HepG2 (cell line): ENCODE measurements around the gene IGFALS. TPM values are rescaled to one million over a fixed set of nuclear protein-coding genes. Genes with fewer than 3 reads are reported as not detected.
A peak's percentile ranks its signal among the peaks of the same experiment; 100 is the strongest.

Experiments
- BORCS8-MEF2B ChIP-seq: sonication (generic); formaldehyde crosslinking; IDR thresholded peaks from 2 replicates; pipeline ENCODE4 v1.8.0; 2022; ENCODE audit warnings: mild to moderate bottlenecking, missing genetic modification reagents
- CBX5 ChIP-seq: sonication (generic); formaldehyde crosslinking; IDR thresholded peaks from 2 replicates; pipeline ENCODE4 v1.4.0; 2020; ENCODE audit warnings: missing genetic modification reagents, borderline replicate concordance
- DR1 ChIP-seq: sonication (generic); formaldehyde crosslinking; IDR thresholded peaks from 2 replicates; pipeline ENCODE4 v1.8.0; 2021; ENCODE audit warnings: mild to moderate bottlenecking, missing genetic modification reagents, inconsistent platforms
- ELF4 ChIP-seq: sonication (generic); formaldehyde crosslinking; IDR thresholded peaks from 2 replicates; pipeline ENCODE4 v1.5.0; 2020; ENCODE audit warnings: missing genetic modification reagents, mild to moderate bottlenecking, moderate library complexity, borderline replicate concordance
- KDM2A ChIP-seq: sonication (generic); formaldehyde crosslinking; IDR thresholded peaks from 2 replicates; pipeline ENCODE4 v1.4.0; 2020; ENCODE audit warnings: low read depth, missing genetic modification reagents, borderline replicate concordance
- MAZ ChIP-seq, 2 experiments: sonication (generic) in 1 of 2; formaldehyde crosslinking in 1 of 2; IDR thresholded peaks; 2 replicates each; pipeline versions ENCODE4 v1.5.0 to v1.6.1; 2012 to 2020; ENCODE audit warnings: low read depth in 2 of 2, mild to moderate bottlenecking in 2 of 2, borderline replicate concordance in 1 of 2, improper control_type of control experiment in 1 of 2, low read length in 1 of 2, missing genetic modification reagents in 1 of 2, moderate library complexity in 1 of 2
- MEIS2 ChIP-seq: sonication (generic); formaldehyde crosslinking; IDR thresholded peaks from 2 replicates; pipeline ENCODE4 v1.9.0; 2021; ENCODE audit warnings: mild to moderate bottlenecking, missing genetic modification reagents
- MZF1 ChIP-seq: sonication (generic); formaldehyde crosslinking; IDR thresholded peaks from 2 replicates; pipeline ENCODE4 v1.8.1; 2023; ENCODE audit warnings: mild to moderate bottlenecking, missing genetic modification reagents, borderline replicate concordance
- NFKBIZ ChIP-seq: IDR thresholded peaks from 2 replicates; pipeline ENCODE4 v1.6.1; 2018; ENCODE audit warnings: missing genetic modification reagents, missing compliant biosample characterization
- NFRKB ChIP-seq: fragments of 450-650 bp; IDR thresholded peaks from 2 replicates; pipeline ENCODE4 v1.6.1; 2017
- POLR2G ChIP-seq: fragments of 200-400 bp; formaldehyde crosslinking; IDR thresholded peaks from 2 replicates; pipeline ENCODE4 v1.6.1; 2018; ENCODE audit warnings: mild to moderate bottlenecking, low read depth, low read length, moderate library complexity
- RBM22 ChIP-seq: fragments of 200-400 bp; formaldehyde crosslinking; optimal IDR thresholded peaks from 2 replicates; pipeline ENCODE3; 2017; ENCODE audit warnings: mild to moderate bottlenecking, low read length, moderate library complexity
- SIX4 ChIP-seq: sonication (generic); formaldehyde crosslinking; IDR thresholded peaks from 2 replicates; pipeline ENCODE4 v1.4.0; 2020; ENCODE audit warnings: missing genetic modification reagents
- STAG1 ChIP-seq: sonication (generic); formaldehyde crosslinking; IDR thresholded peaks from 2 replicates; pipeline ENCODE4 v1.4.0; 2020; ENCODE audit warnings: missing genetic modification reagents
- ZMAT3 ChIP-seq: sonication (generic); formaldehyde crosslinking; conservative IDR thresholded peaks from 2 replicates; pipeline ENCODE4 v1.7.0; 2021; ENCODE audit warnings: missing genetic modification reagents
- ZMYM2 ChIP-seq: sonication (generic); formaldehyde crosslinking; IDR thresholded peaks from 2 replicates; pipeline ENCODE4 v1.8.0; 2022; ENCODE audit warnings: mild to moderate bottlenecking, missing genetic modification reagents
- ZNF136 ChIP-seq: sonication (generic); formaldehyde crosslinking; IDR thresholded peaks from 2 replicates; pipeline ENCODE4 v1.8.1; 2022; ENCODE audit warnings: low read depth, mild to moderate bottlenecking, moderate library complexity, missing genetic modification reagents
- ZNF468 ChIP-seq: sonication (generic); formaldehyde crosslinking; IDR thresholded peaks from 2 replicates; pipeline ENCODE4 v1.8.0; 2022; ENCODE audit warnings: mild to moderate bottlenecking, moderate library complexity, missing genetic modification reagents
- ZNF556 ChIP-seq: sonication (generic); formaldehyde crosslinking; IDR thresholded peaks from 2 replicates; pipeline ENCODE4 v1.4.0; 2020; ENCODE audit warnings: mild to moderate bottlenecking, missing genetic modification reagents, borderline replicate concordance
- ZNF768 ChIP-seq: sonication (generic); formaldehyde crosslinking; IDR thresholded peaks from 2 replicates; pipeline ENCODE4 v1.4.0; 2020; ENCODE audit warnings: missing genetic modification reagents
- ZSCAN29 ChIP-seq: sonication (generic); formaldehyde crosslinking; conservative IDR thresholded peaks from 2 replicates; pipeline ENCODE4 v1.4.0; 2020; ENCODE audit warnings: mild to moderate bottlenecking, missing genetic modification reagents
- polyA plus RNA-seq, 8 experiments: library from polyadenylated mRNA; depleted of rRNA in 3 of 8; stranded (reverse) in 7 of 8; unstranded in 1 of 8; fragments of >200 nt; fragmentation: Illumina TruSeq in 4 of 8; extraction: Trizol in 4 of 8; gene quantifications; 2 replicates each; pipeline versions ENCODE4 v1.2.1 to v1.2.3, GENCODE V29; 2011 to 2016; ENCODE audit warnings: low read depth in 4 of 8, missing spikeins in 1 of 8, mixed read lengths in 1 of 8; ENCODE audit not compliant: insufficient read depth in 1 of 8
- total RNA-seq, 5 experiments: library from RNA; depleted of rRNA; stranded (reverse); fragments of >200 nt; fragmentation: Illumina TruSeq; extraction: Trizol; gene quantifications; 2 replicates each; pipeline ENCODE4 v1.2.3, GENCODE V29; 2016; ENCODE audit warnings: low read depth in 1 of 5
- TF ChIP-seq, protein P1 (sequence below): sonication (generic); formaldehyde crosslinking; IDR thresholded peaks from 2 replicates; pipeline ENCODE4 v1.4.0; 2020; ENCODE audit warnings: mild to moderate bottlenecking, low read depth, missing genetic modification reagents
- TF ChIP-seq, protein P2 (sequence below): sonication (generic); formaldehyde crosslinking; IDR thresholded peaks from 2 replicates; pipeline ENCODE4 v1.8.1; 2023; ENCODE audit warnings: mild to moderate bottlenecking, missing genetic modification reagents
- TF ChIP-seq, protein P3 (sequence below): sonication (generic); formaldehyde crosslinking; IDR thresholded peaks from 2 replicates; pipeline ENCODE4 v1.4.0; 2020; ENCODE audit warnings: missing genetic modification reagents

The IGFALS gene
- total and polyA plus RNA-seq, 2 of the 13 experiments (the other 11 are each of a cell fraction or from before 2014, with no cell fraction given), result 0.34 to 2.4 TPM

- TF ChIP-seq NFRKB (no peak), RBM22 (peak; percentile 88), ELF4 (CRISPR knock-in tag) (no peak), ZMAT3 (CRISPR knock-in tag) (no peak), CBX5 (no peak), DR1 (CRISPR knock-in tag) (no peak), SIX4 (CRISPR knock-in tag) (no peak), ZMYM2 (no peak), ZNF768 (CRISPR knock-in tag) (peak; percentile 36; the same call in 1 of the 2 replicates), ZSCAN29 (CRISPR knock-in tag) (no peak), ZNF556 (CRISPR knock-in tag) (no peak), MZF1 (CRISPR knock-in tag) (no peak), STAG1 (no peak), MEIS2 (CRISPR knock-in tag) (no peak), MAZ (IDR thresholded peaks at IDR 0.05; ENCODE audit: borderline replicate concordance, low read depth, low read length) (no peak), MAZ (CRISPR knock-in tag; IDR thresholded peaks at IDR 0.05; ENCODE audit: low read depth) (no peak), ZNF468 (CRISPR knock-in tag) (no peak), NFKBIZ (CRISPR knock-in tag) (no peak), ZNF136 (CRISPR knock-in tag) (no peak), BORCS8-MEF2B (CRISPR knock-in tag) (no peak), KDM2A (CRISPR knock-in tag) (no peak), POLR2G (peak; percentile 34)
- TF ChIP-seq, protein P1, sequence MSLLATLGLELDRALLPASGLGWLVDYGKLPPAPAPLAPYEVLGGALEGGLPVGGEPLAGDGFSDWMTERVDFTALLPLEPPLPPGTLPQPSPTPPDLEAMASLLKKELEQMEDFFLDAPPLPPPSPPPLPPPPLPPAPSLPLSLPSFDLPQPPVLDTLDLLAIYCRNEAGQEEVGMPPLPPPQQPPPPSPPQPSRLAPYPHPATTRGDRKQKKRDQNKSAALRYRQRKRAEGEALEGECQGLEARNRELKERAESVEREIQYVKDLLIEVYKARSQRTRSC (CRISPR knock-in tag), result no peak
- TF ChIP-seq, protein P2, sequence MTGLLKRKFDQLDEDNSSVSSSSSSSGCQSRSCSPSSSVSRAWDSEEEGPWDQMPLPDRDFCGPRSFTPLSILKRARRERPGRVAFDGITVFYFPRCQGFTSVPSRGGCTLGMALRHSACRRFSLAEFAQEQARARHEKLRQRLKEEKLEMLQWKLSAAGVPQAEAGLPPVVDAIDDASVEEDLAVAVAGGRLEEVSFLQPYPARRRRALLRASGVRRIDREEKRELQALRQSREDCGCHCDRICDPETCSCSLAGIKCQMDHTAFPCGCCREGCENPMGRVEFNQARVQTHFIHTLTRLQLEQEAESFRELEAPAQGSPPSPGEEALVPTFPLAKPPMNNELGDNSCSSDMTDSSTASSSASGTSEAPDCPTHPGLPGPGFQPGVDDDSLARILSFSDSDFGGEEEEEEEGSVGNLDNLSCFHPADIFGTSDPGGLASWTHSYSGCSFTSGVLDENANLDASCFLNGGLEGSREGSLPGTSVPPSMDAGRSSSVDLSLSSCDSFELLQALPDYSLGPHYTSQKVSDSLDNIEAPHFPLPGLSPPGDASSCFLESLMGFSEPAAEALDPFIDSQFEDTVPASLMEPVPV, result 0 out of 2 replicates have a peak, but pooled peaks have one; percentile 26
- TF ChIP-seq, protein P3, sequence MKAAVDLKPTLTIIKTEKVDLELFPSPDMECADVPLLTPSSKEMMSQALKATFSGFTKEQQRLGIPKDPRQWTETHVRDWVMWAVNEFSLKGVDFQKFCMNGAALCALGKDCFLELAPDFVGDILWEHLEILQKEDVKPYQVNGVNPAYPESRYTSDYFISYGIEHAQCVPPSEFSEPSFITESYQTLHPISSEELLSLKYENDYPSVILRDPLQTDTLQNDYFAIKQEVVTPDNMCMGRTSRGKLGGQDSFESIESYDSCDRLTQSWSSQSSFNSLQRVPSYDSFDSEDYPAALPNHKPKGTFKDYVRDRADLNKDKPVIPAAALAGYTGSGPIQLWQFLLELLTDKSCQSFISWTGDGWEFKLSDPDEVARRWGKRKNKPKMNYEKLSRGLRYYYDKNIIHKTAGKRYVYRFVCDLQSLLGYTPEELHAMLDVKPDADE (CRISPR knock-in tag), result no peak
Measured at GRCh38 chr16:1770328-1771187, 22.9 kb downstream of the IGFALS start (continued).
